Endodermal cell (in vitro differentiated cells): ENCODE results near the gene GIGYF1. TPM values are rescaled to one million over a fixed set of nuclear protein-coding genes. Genes with fewer than 3 reads are reported as not detected.

Source experiments
- DNase-seq: peaks from one replicate; pipeline ENCODE4 v3.0.0-alpha.2; 2017
- H3K27ac ChIP-seq: 2 replicates; pipeline ENCODE4 v1.5.1; 2013; ENCODE audit warnings: mild to moderate bottlenecking, low read depth, low read length, moderate library complexity
- H3K27me3 ChIP-seq: 2 replicates; pipeline ENCODE4 v1.6.1; 2013; ENCODE audit warnings: mild to moderate bottlenecking, low read length, moderate library complexity; ENCODE audit not compliant: insufficient read depth, control insufficient read depth, poor library complexity, severe bottlenecking
- H3K36me3 ChIP-seq: 2 replicates; pipeline ENCODE4 v1.7.0; 2013; ENCODE audit warnings: mild to moderate bottlenecking, low read length, moderate library complexity; ENCODE audit not compliant: control insufficient read depth, insufficient read depth
- H3K4me1 ChIP-seq: one replicate; pipeline ENCODE4 v1.7.0; 2013; ENCODE audit warnings: low read length; ENCODE audit not compliant: control insufficient read depth, insufficient read depth
- H3K4me3 ChIP-seq: 2 replicates; pipeline ENCODE4 v1.5.1; 2013; ENCODE audit warnings: mild to moderate bottlenecking, low read length, moderate library complexity
- H3K9ac ChIP-seq: 2 replicates; pipeline ENCODE4 v1.6.1; 2013; ENCODE audit warnings: mild to moderate bottlenecking, low read length, moderate library complexity; ENCODE audit not compliant: poor library complexity, severe bottlenecking; ENCODE audit errors: extremely low read depth
- H3K9me3 ChIP-seq: 2 replicates; pipeline ENCODE4 v1.6.1; 2013; ENCODE audit warnings: mild to moderate bottlenecking, low read length, moderate library complexity; ENCODE audit not compliant: control insufficient read depth
- H3K27ac Mint-ChIP-seq: 2 replicates; pipeline ENCODE4 v1.8.0; 2020; ENCODE audit warnings: mixed read lengths
- H3K27me3 Mint-ChIP-seq: 2 replicates; pipeline ENCODE4 v1.8.0; 2021; ENCODE audit warnings: mild to moderate bottlenecking, mixed read lengths; ENCODE audit not compliant: insufficient read depth
- H3K36me3 Mint-ChIP-seq: 2 replicates; pipeline ENCODE4 v1.8.0; 2020; ENCODE audit warnings: low read depth, mixed read lengths
- H3K4me1 Mint-ChIP-seq: 2 replicates; pipeline ENCODE4 v1.8.0; 2020; ENCODE audit warnings: mixed read lengths
- H3K4me3 Mint-ChIP-seq: 2 replicates; pipeline ENCODE4 v1.8.0; 2020; ENCODE audit warnings: mild to moderate bottlenecking, moderate library complexity, mixed read lengths
- H3K9me3 Mint-ChIP-seq: 2 replicates; pipeline ENCODE4 v1.8.0; 2020; ENCODE audit warnings: mild to moderate bottlenecking, mixed read lengths
- WGBS, 2 experiments: methylation state at CpG; one replicate each; pipeline versions ENCODE4 v1.1.5 to v1.1.7; 2013; ENCODE audit warnings: missing lambda C conversion rate in 2 of 2, mixed read lengths in 1 of 2; ENCODE audit not compliant: insufficient coverage in 1 of 2, insufficient read length in 1 of 2; 5-methylcytosine and 5-hydroxymethylcytosine counted together
- total RNA-seq, 2 donors: library from RNA; stranded (reverse); fragmentation: NEBNext Ultra II Directional in 1 of 2; extraction: Animal tissue kit (Norgen Biotek cat#: 25700) in 1 of 2; gene quantifications; 2 replicates in 1 of 2; 3 replicates in 1 of 2; pipeline ENCODE4 v1.2.1, GENCODE V29; 2021
- TF ChIP-seq, protein P1 (sequence below): fragments of 200-600 bp; sonication (generic); conservative IDR thresholded peaks from 2 replicates; pipeline ENCODE4 v1.5.0; 2021; ENCODE audit warnings: antibody characterized with exemption, mild to moderate bottlenecking

Gene GIGYF1
- total RNA-seq, 2 donors from 2014 or later = 90.0 to 101 TPM

- H3K36me3 Mint-ChIP-seq = peaks cover 16% of the 10 kb centered on the region
- H3K27me3 Mint-ChIP-seq = no peaks in the 10 kb centered on the region
- H3K36me3 ChIP-seq = peaks cover 13% of the 10 kb centered on the region
- no peak for DNase-seq
- no peak overlapping the region for H3K27ac ChIP-seq
- WGBS, 2 experiments = 97 to 100% methylated on average over 4 to 6 of the region's 6 CpGs
- H3K9me3 ChIP-seq = no peaks in the 10 kb centered on the region
- H3K9ac ChIP-seq = no peak overlapping the region
- H3K4me1 ChIP-seq = no peaks in the 10 kb centered on the region
- H3K4me3 Mint-ChIP-seq = no peak overlapping the region
- TF ChIP-seq, protein P1, sequence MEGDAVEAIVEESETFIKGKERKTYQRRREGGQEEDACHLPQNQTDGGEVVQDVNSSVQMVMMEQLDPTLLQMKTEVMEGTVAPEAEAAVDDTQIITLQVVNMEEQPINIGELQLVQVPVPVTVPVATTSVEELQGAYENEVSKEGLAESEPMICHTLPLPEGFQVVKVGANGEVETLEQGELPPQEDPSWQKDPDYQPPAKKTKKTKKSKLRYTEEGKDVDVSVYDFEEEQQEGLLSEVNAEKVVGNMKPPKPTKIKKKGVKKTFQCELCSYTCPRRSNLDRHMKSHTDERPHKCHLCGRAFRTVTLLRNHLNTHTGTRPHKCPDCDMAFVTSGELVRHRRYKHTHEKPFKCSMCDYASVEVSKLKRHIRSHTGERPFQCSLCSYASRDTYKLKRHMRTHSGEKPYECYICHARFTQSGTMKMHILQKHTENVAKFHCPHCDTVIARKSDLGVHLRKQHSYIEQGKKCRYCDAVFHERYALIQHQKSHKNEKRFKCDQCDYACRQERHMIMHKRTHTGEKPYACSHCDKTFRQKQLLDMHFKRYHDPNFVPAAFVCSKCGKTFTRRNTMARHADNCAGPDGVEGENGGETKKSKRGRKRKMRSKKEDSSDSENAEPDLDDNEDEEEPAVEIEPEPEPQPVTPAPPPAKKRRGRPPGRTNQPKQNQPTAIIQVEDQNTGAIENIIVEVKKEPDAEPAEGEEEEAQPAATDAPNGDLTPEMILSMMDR = no peak
- no peak overlapping the region for H3K4me3 ChIP-seq
- H3K27me3 ChIP-seq = no peaks in the 10 kb centered on the region
- peaks cover 10% of the 10 kb centered on the region for H3K4me1 Mint-ChIP-seq
- no peak overlapping the region for H3K27ac Mint-ChIP-seq
- no peaks in the 10 kb centered on the region for H3K9me3 Mint-ChIP-seq
These were observed 14.3 kb upstream of the GIGYF1 start for GRCh38 chr7:100708395-100708794.

DNA sequence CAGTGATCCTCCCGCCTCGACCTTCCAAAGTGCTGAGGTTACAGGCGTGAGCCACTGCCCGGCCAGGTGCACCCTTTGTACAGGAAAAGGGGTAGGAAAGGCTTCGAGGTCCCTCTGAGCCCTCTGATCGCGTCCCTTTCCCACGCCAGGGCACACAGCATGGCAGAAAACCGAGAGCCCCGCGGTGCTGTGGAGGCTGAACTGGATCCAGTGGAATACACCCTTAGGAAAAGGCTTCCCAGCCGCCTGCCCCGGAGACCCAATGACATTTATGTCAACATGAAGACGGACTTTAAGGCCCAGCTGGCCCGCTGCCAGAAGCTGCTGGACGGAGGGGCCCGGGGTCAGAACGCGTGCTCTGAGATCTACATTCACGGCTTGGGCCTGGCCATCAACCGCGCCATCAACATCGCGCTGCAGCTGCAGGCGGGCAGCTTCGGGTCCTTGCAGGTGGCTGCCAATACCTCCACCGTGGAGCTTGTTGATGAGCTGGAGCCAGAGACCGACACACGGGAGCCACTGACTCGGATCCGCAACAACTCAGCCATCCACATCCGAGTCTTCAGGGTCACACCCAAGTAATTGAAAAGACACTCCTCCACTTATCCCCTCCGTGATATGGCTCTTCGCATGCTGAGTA, 12.7 kb upstream of the GIGYF1 start:
- H3K4me3 ChIP-seq = peak overlapping the region; percentile 89
- TF ChIP-seq, protein P1 = no peak
- DNase-seq = peak; percentile 65
- peak overlapping the region; percentile 89 for H3K9ac ChIP-seq
- WGBS, 2 experiments = 32 to 35% methylated on average over 21 to 34 of the region's 34 CpGs
- no peaks in the 10 kb centered on the region for H3K4me1 ChIP-seq
- Mint-ChIP-seq H3K27me3 (no peaks in the 10 kb centered on the region), H3K9me3 (no peaks in the 10 kb centered on the region), H3K36me3 (peaks cover 16% of the 10 kb centered on the region), H3K4me1 (peaks cover 10% of the 10 kb centered on the region), H3K27ac (peak overlapping the region; percentile 94), H3K4me3 (peak overlapping the region; percentile 95)
- H3K27me3 ChIP-seq = no peaks in the 10 kb centered on the region
- H3K36me3 ChIP-seq = peaks cover 13% of the 10 kb centered on the region
- H3K9me3 ChIP-seq = no peaks in the 10 kb centered on the region
- H3K27ac ChIP-seq = no peak overlapping the region

DNA sequence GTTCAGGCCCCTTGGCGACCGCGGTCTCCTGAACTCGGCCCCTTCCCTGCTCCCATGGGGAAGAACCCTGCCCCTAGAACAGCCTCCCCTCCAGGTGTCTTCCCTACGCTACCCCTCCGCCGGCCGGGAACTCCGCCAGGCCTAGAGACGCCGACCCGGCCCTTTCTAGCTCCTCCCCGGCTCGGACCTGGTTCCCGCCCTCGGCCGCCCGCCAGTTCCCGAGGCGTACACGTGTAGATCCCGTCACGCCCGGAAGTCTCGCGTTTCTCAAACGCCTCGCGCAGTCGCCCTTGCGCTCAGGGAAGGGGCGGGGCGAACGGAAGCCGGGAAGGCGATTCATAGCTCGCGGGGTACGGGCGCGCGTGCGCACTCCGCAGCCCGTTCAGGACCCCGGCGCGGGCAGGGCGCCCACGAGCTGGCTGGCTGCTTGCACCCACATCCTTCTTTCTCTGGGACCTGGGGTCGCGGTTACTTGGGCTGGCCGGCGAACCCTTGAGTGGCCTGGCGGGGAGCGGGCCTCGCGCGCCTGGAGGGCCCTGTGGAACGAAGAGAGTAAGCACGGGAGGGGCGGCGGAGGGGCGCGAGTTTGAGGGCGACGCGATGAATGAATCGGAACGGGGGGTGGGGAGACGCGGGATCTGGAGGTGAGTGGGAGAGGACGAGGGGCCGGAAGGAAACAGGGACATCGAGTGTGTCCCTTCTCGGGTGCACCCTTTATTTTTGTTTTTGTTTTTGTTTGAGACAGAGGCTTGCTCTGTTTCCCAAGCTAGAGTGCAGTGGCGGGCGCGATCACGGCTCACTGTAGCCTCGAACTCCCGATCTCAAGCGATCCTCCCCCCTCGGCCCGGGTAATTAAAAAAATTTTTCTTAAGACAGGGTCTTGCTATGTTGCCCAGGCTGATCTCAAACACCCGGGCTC, 12.0 kb upstream of the GIGYF1 start, which contains the start of gene POP7:
Gene POP7 (plus strand): TSS at position 369 of the 919 bp plus-strand sequence. CDS start 710 bp downstream, outside the sequence.
- TF ChIP-seq, protein P1 = no peak
- Histone ChIP-seq H3K4me3 (peak within 1 kb of the TSS; percentile 89), H3K27me3 (no peaks in the 10 kb centered on the region), H3K9ac (peak within 1 kb of the TSS; percentile 89), H3K9me3 (no peaks in the 10 kb centered on the region), H3K4me1 (no peaks in the 10 kb centered on the region), H3K27ac (peak within 1 kb of the TSS; percentile 91), H3K36me3 (peaks cover 13% of the 10 kb centered on the region)
- Mint-ChIP-seq H3K9me3 (no peaks in the 10 kb centered on the region), H3K4me3 (peak within 1 kb of the TSS; percentile 95), H3K36me3 (peaks cover 16% of the 10 kb centered on the region), H3K27ac (peak within 1 kb of the TSS; percentile 94), H3K4me1 (peaks cover 10% of the 10 kb centered on the region), H3K27me3 (no peaks in the 10 kb centered on the region)
- peak; percentile 99 for DNase-seq
- WGBS, 2 experiments = 0 to 3% methylated on average over 16 to 86 of the region's 86 CpGs
